Adrenal gland (tissue), 12 donors: ENCODE measurements around the gene OAT. TPM values are rescaled to one million over a fixed set of nuclear protein-coding genes. Genes with fewer than 3 reads are reported as not detected.

Experiments used
- DNase-seq, 7 donors: peaks; one replicate each; pipeline ENCODE4 v3.0.0-alpha.2; 2019 to 2020
- H3K27ac ChIP-seq, 5 donors: fragments of 200-600 bp; sonication (generic) in 4 of 5; 1 replicate in 3 of 5; 2 replicates in 2 of 5; pipeline versions ENCODE4 v1.5.1 to v1.8.0; 2016 to 2020; ENCODE audit warnings: mild to moderate bottlenecking in 1 of 5
- H3K27me3 ChIP-seq: fragments of 200-600 bp; 2 replicates; pipeline ENCODE4 v1.8.0; 2021
- H3K36me3 ChIP-seq, 2 donors: fragments of 200-600 bp; replicated peaks in 1 of 2; 1 replicate in 1 of 2; 2 replicates in 1 of 2; pipeline versions ENCODE4 v1.5.1 to v1.8.0; 2018 to 2022
- H3K4me1 ChIP-seq, 2 donors: fragments of 200-600 bp; replicated peaks in 1 of 2; 1 replicate in 1 of 2; 2 replicates in 1 of 2; pipeline versions ENCODE4 v1.5.1 to v1.8.0; 2018 to 2021
- H3K4me3 ChIP-seq, 4 donors: fragments of 200-600 bp; sonication (generic) in 3 of 4; one replicate each; pipeline ENCODE4 v1.5.1; 2016 to 2018
- H3K9me3 ChIP-seq, 3 donors: fragments of 200-600 bp; sonication (generic) in 1 of 3; replicated peaks in 1 of 3; 1 replicate in 2 of 3; 2 replicates in 1 of 3; pipeline versions ENCODE4 v1.5.1 to v1.8.0; 2016 to 2021
- POLR2A ChIP-seq, 2 donors: fragments of 450-650 bp; IDR thresholded peaks; one replicate each; pipeline ENCODE4 v1.6.1; 2017; ENCODE audit warnings: antibody characterized with exemption in 2 of 2, mild to moderate bottlenecking in 2 of 2, moderate library complexity in 1 of 2
- WGBS, 4 donors: extraction: QIAGEN DNeasy Blood & Tissue Kit in 2 of 4; methylation state at CpG; one replicate each; pipeline versions ENCODE4 v1.1.5 to v1.1.7; 2013 to 2017; 5-methylcytosine and 5-hydroxymethylcytosine counted together
- intact Hi-C, 2 donors: fragments of 100-400 bp; cut with DNase I; formaldehyde crosslinking; loops; one replicate each; pipeline versions ENCODE4 v1.14.1 to v1.15.0; 2022 to 2023
- polyA plus RNA-seq, 3 donors: library from polyadenylated mRNA; stranded (reverse); fragments of 200-250 nt in 2 of 3; fragments of 350-450 nt in 1 of 3; fragmentation: Illumina TruSeq in 1 of 3; extraction: RNeasy Lipid Tissue Mini Kit (QIAGEN cat#74804) in 1 of 3; gene quantifications; one replicate each; pipeline ENCODE4 v1.2.3, GENCODE V29; 2013 to 2014
- total RNA-seq, 9 donors: library from RNA; depleted of rRNA in 4 of 9; stranded (reverse); fragments of >200 nt in 4 of 9; fragments of 120-200 nt in 1 of 9; fragmentation: NEBNext Ultra II Directional in 1 of 9; extraction: Animal tissue kit (Norgen Biotek cat#: 25700) in 1 of 9; gene quantifications; one replicate each; pipeline versions ENCODE4 v1.1.0 to v1.2.4, GENCODE V29; 2013 to 2023
- TF ChIP-seq, protein P1 (sequence below), 6 experiments: fragments of 450-650 bp in 4 of 6; fragments of 200-600 bp in 2 of 6; sonication (generic) in 1 of 6; IDR thresholded peaks; 1 replicate in 5 of 6; 2 replicates in 1 of 6; pipeline versions ENCODE4 v1.5.1 to v1.8.0; 2016 to 2021; ENCODE audit warnings: antibody characterized with exemption in 6 of 6, mild to moderate bottlenecking in 2 of 6, moderate library complexity in 1 of 6
- donor health status: healthy with polysubstance abuse.
- donor health status: Bipolar disorder and iron deficiency.
- donor health status: DM: yes; HTN: yes; CAD: no.
- donor health status: DM: no; HTN: no; CAD: no.
- donor health status: DM: no; HTN: no; CAD: no.
- donor health status: DM: yes; HTN: yes; CAD: no.

The OAT gene
- total and polyA plus RNA-seq, 12 donors = 39.7 to 244 (median 159) TPM

DNA sequence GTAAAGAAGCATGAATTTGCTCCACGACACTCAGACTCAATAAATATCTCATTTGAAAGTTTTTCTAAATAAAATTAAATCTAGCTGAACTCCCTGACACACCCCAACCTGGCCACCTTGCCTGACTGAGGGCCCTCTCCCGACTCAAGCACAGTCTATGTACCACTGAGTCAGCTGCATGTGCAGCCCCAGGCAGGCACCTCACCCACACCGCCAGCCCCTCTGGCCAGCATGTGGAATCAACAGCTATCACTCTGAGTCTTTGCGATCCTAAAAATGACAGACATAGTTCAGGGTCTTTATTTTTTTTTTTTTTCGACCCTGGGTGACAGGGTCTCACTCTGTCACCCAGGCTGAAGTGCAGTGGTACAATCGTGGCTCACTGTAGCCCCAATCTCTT is 35.2 kb downstream of the OAT start:
- Histone ChIP-seq H3K27ac (no peak overlapping the region), H3K36me3 (no peaks in the 10 kb centered on the region), H3K27me3 (peaks cover 9% of the 10 kb centered on the region), H3K4me1 (no peaks in the 10 kb centered on the region), H3K4me3 (no peak overlapping the region), H3K9me3 (no peaks in the 10 kb centered on the region)
- intact Hi-C loops = loop anchor here in 1 of 2 donors (10.0 kb wide), 2 partner anchors 289 to 799 kb away; partner anchors contain the start of gene CHST15
- DNase-seq = no peak
- TF ChIP-seq POLR2A (IDR thresholded peaks at IDR 0.05) = no peak
- TF ChIP-seq, protein P1, sequence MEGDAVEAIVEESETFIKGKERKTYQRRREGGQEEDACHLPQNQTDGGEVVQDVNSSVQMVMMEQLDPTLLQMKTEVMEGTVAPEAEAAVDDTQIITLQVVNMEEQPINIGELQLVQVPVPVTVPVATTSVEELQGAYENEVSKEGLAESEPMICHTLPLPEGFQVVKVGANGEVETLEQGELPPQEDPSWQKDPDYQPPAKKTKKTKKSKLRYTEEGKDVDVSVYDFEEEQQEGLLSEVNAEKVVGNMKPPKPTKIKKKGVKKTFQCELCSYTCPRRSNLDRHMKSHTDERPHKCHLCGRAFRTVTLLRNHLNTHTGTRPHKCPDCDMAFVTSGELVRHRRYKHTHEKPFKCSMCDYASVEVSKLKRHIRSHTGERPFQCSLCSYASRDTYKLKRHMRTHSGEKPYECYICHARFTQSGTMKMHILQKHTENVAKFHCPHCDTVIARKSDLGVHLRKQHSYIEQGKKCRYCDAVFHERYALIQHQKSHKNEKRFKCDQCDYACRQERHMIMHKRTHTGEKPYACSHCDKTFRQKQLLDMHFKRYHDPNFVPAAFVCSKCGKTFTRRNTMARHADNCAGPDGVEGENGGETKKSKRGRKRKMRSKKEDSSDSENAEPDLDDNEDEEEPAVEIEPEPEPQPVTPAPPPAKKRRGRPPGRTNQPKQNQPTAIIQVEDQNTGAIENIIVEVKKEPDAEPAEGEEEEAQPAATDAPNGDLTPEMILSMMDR (IDR thresholded peaks at IDR 0.05) = no peak
- 67 to 75% (median 74%) methylated on average over 6 of the region's 6 CpGs for whole genome bisulfite sequencing, 4 donors

DNA sequence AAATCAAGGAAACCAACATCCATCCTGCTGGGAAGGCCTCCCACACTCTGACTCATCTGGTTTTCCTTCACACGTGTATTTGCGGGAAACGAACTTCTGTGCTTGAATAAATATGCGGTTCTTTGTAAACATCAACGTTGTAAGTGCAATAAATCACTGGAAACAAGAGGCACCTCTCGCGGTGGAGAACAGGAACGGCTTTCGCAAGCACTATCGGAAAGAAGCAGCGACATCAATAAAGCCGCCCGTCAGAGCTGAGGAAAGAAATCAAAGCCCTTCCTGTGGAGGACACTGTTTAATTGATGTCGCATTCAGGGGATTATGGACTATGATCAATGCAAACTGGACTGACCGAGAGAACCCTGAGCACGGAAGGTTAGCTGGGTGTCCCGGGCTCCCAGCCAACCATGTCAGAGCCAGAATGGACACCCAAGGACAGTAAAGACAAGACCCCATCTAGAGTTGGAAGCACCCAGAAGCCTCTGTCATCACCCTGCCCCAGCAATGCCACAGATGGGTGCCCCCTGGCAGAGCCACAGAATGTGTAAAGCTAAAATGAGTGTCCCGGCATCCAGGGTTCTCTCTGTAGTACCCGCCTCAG is 37.6 kb downstream of the OAT start:
- Histone ChIP-seq H3K4me1 (no peaks in the 10 kb centered on the region), H3K9me3 (no peaks in the 10 kb centered on the region), H3K4me3 (no peak overlapping the region), H3K27ac (no peak overlapping the region), H3K27me3 (peaks cover 9% of the 10 kb centered on the region), H3K36me3 (no peaks in the 10 kb centered on the region)
- TF ChIP-seq POLR2A (IDR thresholded peaks at IDR 0.05) = no peak
- TF ChIP-seq, protein P1 (IDR thresholded peaks at IDR 0.05) = no peak
- intact Hi-C loops = loop anchor here in 1 of 2 donors (10.0 kb wide), 2 partner anchors 286 to 796 kb away; partner anchors contain the start of gene CHST15
- 32 to 45% (median 42%) methylated on average over 15 to 19 of the region's 19 CpGs for WGBS, 4 donors
- DNase-seq = no peak

GRCh38 chr10:124380256-124380995 is 38.3 kb downstream of the OAT start:
- 61 to 74% (median 70%) methylated on average over 9 of the region's 9 CpGs for WGBS, 4 donors
- H3K4me1 ChIP-seq = no peaks in the 10 kb centered on the region
- intact Hi-C loops = loop anchor here in 1 of 2 donors (10.0 kb wide), 2 partner anchors 286 to 796 kb away; partner anchors contain the start of gene CHST15
- DNase-seq = no peak
- TF ChIP-seq, protein P1 (IDR thresholded peaks at IDR 0.05) = no peak
- no peak for TF ChIP-seq POLR2A (IDR thresholded peaks at IDR 0.05)
- no peaks in the 10 kb centered on the region for H3K9me3 ChIP-seq
- peaks cover 9% of the 10 kb centered on the region for H3K27me3 ChIP-seq
- no peak overlapping the region for H3K27ac ChIP-seq
- H3K4me3 ChIP-seq = no peak overlapping the region
- H3K36me3 ChIP-seq = no peaks in the 10 kb centered on the region

DNA sequence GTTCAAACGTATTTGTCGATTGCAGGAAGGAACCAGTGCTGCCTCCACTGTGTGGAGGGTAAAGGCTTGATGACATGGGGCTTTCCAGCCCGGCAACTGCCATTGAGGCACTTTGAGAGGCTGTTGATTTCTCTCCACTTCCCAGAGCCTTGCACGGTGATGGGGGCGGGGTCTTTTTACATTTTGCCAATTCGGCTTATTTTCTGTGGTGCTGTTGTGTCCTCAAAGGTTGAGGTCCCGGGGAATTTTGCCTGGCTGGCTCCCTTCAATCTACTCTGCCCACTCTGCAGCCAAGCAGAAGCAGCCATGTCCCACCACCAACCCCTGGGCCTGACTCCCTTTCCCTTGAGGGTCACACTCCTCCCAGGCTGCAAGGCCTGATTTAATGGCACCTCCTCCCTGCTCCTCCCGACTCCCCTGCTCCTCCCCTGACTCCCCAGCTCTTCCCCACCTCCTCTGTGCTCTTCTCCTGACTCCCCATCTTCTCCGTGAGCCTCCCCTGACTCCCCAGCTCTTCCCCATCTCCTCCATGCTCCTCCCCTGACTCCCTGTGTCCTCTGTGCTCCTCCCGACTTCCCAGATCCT is 39.0 kb downstream of the OAT start:
- no peak overlapping the region for H3K27ac ChIP-seq
- no peaks in the 10 kb centered on the region for H3K9me3 ChIP-seq
- no peaks in the 10 kb centered on the region for H3K4me1 ChIP-seq
- no peak overlapping the region for H3K4me3 ChIP-seq
- WGBS, 4 donors = 72 to 80% (median 74%) methylated on average over 10 of the region's 10 CpGs
- intact Hi-C loops = loop anchor here in 1 of 2 donors (10.0 kb wide), 2 partner anchors 285 to 795 kb away; partner anchors contain the start of gene CHST15
- H3K36me3 ChIP-seq = no peaks in the 10 kb centered on the region
- TF ChIP-seq, protein P1 (IDR thresholded peaks at IDR 0.05) = no peak
- TF ChIP-seq POLR2A (IDR thresholded peaks at IDR 0.05) = no peak
- peaks cover 9% of the 10 kb centered on the region for H3K27me3 ChIP-seq
- DNase-seq = no peak
